ENCODE data around the gene SFI1.
A peak's percentile ranks its signal among the peaks of the same experiment; 100 is the strongest.

The SFI1 gene

GRCh38 chr22:31451709-31452571 is 44.4 kb upstream of the SFI1 start:
- TF ChIP-seq CTCF (IDR thresholded peaks at IDR 0.05; ENCODE audit: insufficient read depth, low read length, missing control alignments), result peak; percentile 59
- peak; percentile 21 for DNase-seq (ENCODE audit: low read depth, low spot score)
- ChIA-PET CTCF (interaction anchor here (0.6 to 2.7 kb wide), 28 partner anchors 8 to 518 kb away, joined by 3 to 28 read pairs (median 5); no protein-coding TSS in a partner anchor), POLR2A (interaction anchor here (0.8 to 1.0 kb wide), 3 partner anchors 17 to 37 kb away, joined by 3 to 4 read pairs (median 3); partner anchors contain the start of gene EIF4ENIF1)
- no peak overlapping the region for H3K4me3 ChIP-seq (ENCODE audit: low read depth, low read length)

DNA sequence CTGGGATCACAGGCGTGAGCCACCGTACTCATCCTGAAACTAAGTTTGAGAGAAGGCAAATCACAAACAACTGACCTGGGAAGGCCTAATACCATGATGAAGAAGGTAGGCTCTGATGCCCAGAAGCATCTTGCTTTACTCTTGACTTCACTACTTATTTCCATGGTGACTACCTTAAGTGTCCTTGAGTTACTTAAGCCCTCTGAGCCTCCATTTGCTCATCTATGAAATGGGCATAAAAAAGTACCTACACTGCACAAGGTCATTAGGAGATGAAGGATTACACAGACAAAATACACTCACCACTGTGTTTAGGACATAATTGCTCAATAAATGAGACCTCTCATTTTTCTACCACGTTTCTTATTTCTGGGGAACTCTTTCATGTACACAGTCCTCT is 34.6 kb upstream of the SFI1 start:
- ChIA-PET CTCF (interaction anchor here (3.6 kb wide), 1 partner anchor 10 kb away, joined by 26 read pairs; no protein-coding TSS in a partner anchor), POLR2A (no interaction called here)
- no peak for TF ChIP-seq CTCF (IDR thresholded peaks at IDR 0.05; ENCODE audit: insufficient read depth, low read length, missing control alignments)
- DNase-seq (ENCODE audit: low read depth, low spot score), result no peak
- H3K4me3 ChIP-seq (ENCODE audit: low read depth, low read length), result no peak overlapping the region

- no peak for TF ChIP-seq CTCF (IDR thresholded peaks at IDR 0.05; ENCODE audit: insufficient read depth, low read length, missing control alignments)
- CTCF ChIA-PET, result interaction anchor here (4.9 kb wide), 1 partner anchor 13 kb away, joined by 26 read pairs; no protein-coding TSS in a partner anchor
- POLR2A ChIA-PET, result no interaction called here
Measured at GRCh38 chr22:31465307-31465706, 31.0 kb upstream of the SFI1 start.

DNA sequence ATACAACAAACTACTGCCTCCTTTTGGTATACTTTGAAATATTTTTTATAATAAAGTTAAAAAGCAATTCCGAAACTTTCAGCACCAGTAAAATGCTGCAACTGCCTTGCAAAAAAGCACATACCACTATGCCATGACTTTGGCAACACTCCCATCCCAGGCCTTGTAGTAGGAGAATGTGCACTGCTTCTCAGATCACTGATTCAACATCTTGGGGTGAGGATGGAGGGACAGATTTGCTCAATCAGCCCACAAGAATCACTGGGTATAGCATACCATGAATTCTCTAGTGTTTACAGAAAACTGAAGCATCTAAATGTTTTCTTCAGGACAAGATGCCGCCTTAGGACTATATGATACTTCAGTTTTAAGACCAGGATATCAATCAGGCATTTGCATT is 21.6 kb upstream of the SFI1 start:
- CTCF ChIA-PET, result no interaction called here
- H3K4me3 ChIP-seq (ENCODE audit: low read depth, low read length), result no peak overlapping the region
- no peak for TF ChIP-seq CTCF (IDR thresholded peaks at IDR 0.05; ENCODE audit: insufficient read depth, low read length, missing control alignments)
- peak; percentile 90 for DNase-seq (ENCODE audit: low read depth, low spot score)
- POLR2A ChIA-PET, result no interaction called here

More at GRCh38 chr22:31465307-31465706, 31.0 kb upstream of the SFI1 start:
- DNase-seq (ENCODE audit: low read depth, low spot score), result no peak
- no peak overlapping the region for H3K4me3 ChIP-seq (ENCODE audit: low read depth, low read length)

GRCh38 chr22:31475800-31476199 is 20.5 kb upstream of the SFI1 start:
- no peak for TF ChIP-seq CTCF (IDR thresholded peaks at IDR 0.05; ENCODE audit: insufficient read depth, low read length, missing control alignments)
- POLR2A ChIA-PET, result no interaction called here
- no peak for DNase-seq (ENCODE audit: low read depth, low spot score)
- no peak overlapping the region for H3K4me3 ChIP-seq (ENCODE audit: low read depth, low read length)
- CTCF ChIA-PET, result no interaction called here

GRCh38 chr22:31477329-31477728 is 19.0 kb upstream of the SFI1 start:
- no peak for DNase-seq (ENCODE audit: low read depth, low spot score)
- POLR2A ChIA-PET, result no interaction called here
- CTCF ChIA-PET, result no interaction called here
- TF ChIP-seq CTCF (IDR thresholded peaks at IDR 0.05; ENCODE audit: insufficient read depth, low read length, missing control alignments), result no peak
- no peak overlapping the region for H3K4me3 ChIP-seq (ENCODE audit: low read depth, low read length)

Data from AG04449 (cell line).